ENCODE data around the gene ITPKB. TPM values are rescaled to one million over a fixed set of nuclear protein-coding genes. Genes with fewer than 3 reads are reported as not detected.

The ITPKB gene
- total RNA-seq (10 to 100 TPM; 16.8 to 31.8 TPM), polyA plus RNA-seq (1 to 10 TPM; 2.1 to 6.6 TPM)
- long read RNA-seq, donor 1, partial matches to known transcripts: 4 of 12 reads
- long read RNA-seq, donor 1, other reads (novel, unspliced or antisense): 8 of 12 reads
- long read RNA-seq, donor 2, full-length matches to known transcripts: 3 of 19 reads
- long read RNA-seq, donor 2, partial matches to known transcripts: 9 of 19 reads
- long read RNA-seq, donor 2, other reads (novel, unspliced or antisense): 7 of 19 reads

DNA sequence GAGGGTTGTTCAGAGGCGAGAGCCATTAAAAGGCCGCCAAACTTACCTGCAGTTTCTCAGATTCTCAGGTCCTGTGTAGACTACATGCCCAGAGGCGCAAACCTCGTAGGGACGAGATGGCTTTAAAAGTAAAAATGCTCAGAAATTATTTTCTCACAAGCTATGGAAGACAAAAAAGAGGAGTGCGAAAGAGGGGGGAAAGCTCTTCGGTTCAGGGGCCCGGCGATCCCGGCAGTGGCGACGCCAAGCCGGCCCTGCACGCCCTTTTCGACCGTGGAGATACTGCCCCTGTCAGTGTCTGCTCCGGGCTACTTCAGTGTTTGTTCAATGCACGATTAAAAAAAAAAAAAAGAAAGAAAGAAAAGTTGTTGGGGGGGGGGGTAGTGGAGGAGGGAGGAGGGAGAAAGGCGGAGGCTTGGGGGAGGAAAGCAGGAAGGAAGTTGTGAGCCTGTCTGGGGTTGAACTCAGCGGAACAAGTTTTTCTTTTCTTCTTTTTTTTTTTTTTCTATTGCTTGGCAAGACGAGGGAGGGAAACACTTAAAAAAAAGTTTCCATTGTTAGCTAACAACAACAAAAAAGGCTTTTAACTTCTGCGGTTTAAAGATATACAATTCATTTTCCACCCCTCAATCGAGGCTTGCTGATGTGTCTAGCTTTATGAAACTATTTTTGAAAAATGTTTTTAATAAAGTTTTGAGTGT, at the start of gene ITPKB:
Gene ITPKB (minus strand): TSS at position 288 of the 701 bp plus-strand sequence. CDS start 1,824 bp downstream, outside the sequence.
- ATAC-seq (ENCODE audit: low FRiP score) (peak; percentile 67), DNase-seq (peak; percentile 69 to 79)
- peak within 1 kb of the TSS; percentile 23 to 34 for H3K27ac ChIP-seq (ENCODE audit: low read depth in 1 of 2, low read length in 2 of 2)
- no peaks in the 10 kb centered on the region for H3K27me3 ChIP-seq (ENCODE audit: control insufficient read depth in 1 of 2, insufficient read depth in 2 of 2, low read length in 1 of 2)
- H3K36me3 ChIP-seq (ENCODE audit: control insufficient read depth in 1 of 2, insufficient read depth in 2 of 2, low read length in 1 of 2): no peaks in the 10 kb centered on the region
- H3K4me1 ChIP-seq (ENCODE audit: control insufficient read depth in 1 of 2, insufficient read depth in 2 of 2, low read length in 2 of 2): no peaks in the 10 kb centered on the region
- intact Hi-C loops (cut with DNase I): loop anchor here (5.0 kb wide), 5 partner anchors 42 to 192 kb away; partner anchors contain the start of gene STUM (in 1 of the 2)
- WGBS, 2 donors: 0 to 1% methylated on average over 23 of the region's 23 CpGs
- peak within 1 kb of the TSS; percentile 16 to 69 for H3K4me3 ChIP-seq (ENCODE audit: low read length in 2 of 2)
- H3K9me3 ChIP-seq (ENCODE audit: control insufficient read depth, low read length): no peaks in the 10 kb centered on the region

DNA sequence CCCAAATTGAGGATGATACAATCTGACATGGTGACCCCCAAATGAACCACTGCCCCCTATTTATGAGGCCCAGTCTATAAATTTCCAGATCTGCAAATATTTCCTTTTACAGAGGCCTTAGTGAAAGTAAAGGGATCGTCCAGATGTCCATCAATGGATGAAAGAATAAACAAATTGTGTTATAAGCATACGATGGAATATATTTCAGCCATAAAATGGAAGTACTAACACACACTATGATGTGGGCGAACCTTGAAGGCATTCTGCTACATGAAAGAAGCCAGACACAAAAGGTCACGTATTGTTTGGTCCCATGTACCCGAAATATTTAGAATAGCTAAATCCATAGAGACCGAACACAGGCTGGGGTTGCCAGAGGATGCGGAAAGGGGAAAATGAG, 48.6 kb upstream of the ITPKB start:
- no peak for DNase-seq
- ATAC-seq (ENCODE audit: low FRiP score): no peak
- intact Hi-C loops (cut with DNase I): no loop called here
- 93% methylated on average over 7 of the region's 7 CpGs for WGBS, 2 donors
- no peak overlapping the region for H3K4me3 ChIP-seq (ENCODE audit: low read length in 2 of 2)
- H3K9me3 ChIP-seq (ENCODE audit: control insufficient read depth, low read length): no peaks in the 10 kb centered on the region
- no peak overlapping the region for H3K27ac ChIP-seq (ENCODE audit: low read depth in 1 of 2, low read length in 2 of 2)
- H3K36me3 ChIP-seq (ENCODE audit: control insufficient read depth in 1 of 2, insufficient read depth in 2 of 2, low read length in 1 of 2): no peaks in the 10 kb centered on the region
- no peaks in the 10 kb centered on the region for H3K4me1 ChIP-seq (ENCODE audit: control insufficient read depth in 1 of 2, insufficient read depth in 2 of 2, low read length in 2 of 2)
- no peaks in the 10 kb centered on the region for H3K27me3 ChIP-seq (ENCODE audit: control insufficient read depth in 1 of 2, insufficient read depth in 2 of 2, low read length in 1 of 2)

DNA sequence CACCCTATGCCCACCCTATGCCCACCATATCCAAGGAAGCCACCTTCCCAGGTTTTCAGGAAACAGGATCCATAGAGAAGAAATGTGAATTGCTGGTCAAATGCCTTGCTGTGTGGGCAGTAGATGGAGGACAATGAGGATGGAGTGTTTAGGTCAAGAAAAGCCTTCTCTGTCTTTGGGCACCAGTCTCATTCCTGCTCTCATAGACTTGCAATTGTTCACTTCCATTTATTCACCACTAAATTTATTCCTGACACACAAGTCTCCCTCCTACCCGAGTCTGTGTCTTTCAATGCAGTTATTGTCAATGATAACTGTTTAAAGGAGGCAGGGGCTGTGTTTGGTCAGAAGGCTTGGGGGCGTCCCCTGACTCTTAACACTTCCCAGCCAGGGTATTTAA, 48.0 kb upstream of the ITPKB start:
- H3K4me1 ChIP-seq (ENCODE audit: control insufficient read depth in 1 of 2, insufficient read depth in 2 of 2, low read length in 2 of 2): no peaks in the 10 kb centered on the region
- ATAC-seq (ENCODE audit: low FRiP score) (no peak), DNase-seq (no peak)
- H3K4me3 ChIP-seq (ENCODE audit: low read length in 2 of 2): no peak overlapping the region
- H3K27me3 ChIP-seq (ENCODE audit: control insufficient read depth in 1 of 2, insufficient read depth in 2 of 2, low read length in 1 of 2): no peaks in the 10 kb centered on the region
- intact Hi-C loops (cut with DNase I): no loop called here
- H3K36me3 ChIP-seq (ENCODE audit: control insufficient read depth in 1 of 2, insufficient read depth in 2 of 2, low read length in 1 of 2): no peaks in the 10 kb centered on the region
- 79 to 87% methylated on average over 2 of the region's 2 CpGs for WGBS, 2 donors
- no peaks in the 10 kb centered on the region for H3K9me3 ChIP-seq (ENCODE audit: control insufficient read depth, low read length)
- H3K27ac ChIP-seq (ENCODE audit: low read depth in 1 of 2, low read length in 2 of 2): no peak overlapping the region

DNA sequence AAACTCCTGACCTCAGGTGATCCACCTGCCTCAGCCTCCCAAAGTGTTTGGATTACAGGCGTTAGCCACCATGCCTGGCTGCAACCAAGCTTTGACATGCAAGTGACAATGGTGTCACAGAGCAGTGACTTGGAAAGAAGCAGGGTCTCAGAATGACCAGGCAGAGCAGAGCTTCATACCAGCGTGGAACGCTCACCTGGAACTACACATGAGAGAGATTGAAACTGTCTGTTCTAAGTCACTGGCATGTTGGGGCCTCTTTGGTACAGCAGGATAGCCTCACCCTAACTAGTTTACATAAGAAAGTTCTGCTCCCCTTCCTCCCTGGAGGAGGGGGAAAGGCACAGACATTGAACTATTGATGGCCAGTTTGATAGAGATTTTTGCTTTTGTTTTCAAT, 47.5 kb upstream of the ITPKB start:
- H3K4me3 ChIP-seq (ENCODE audit: low read length in 2 of 2): no peak overlapping the region
- ATAC-seq (ENCODE audit: low FRiP score) (no peak), DNase-seq (no peak)
- WGBS, 2 donors: 94 to 95% methylated on average over 3 of the region's 3 CpGs
- no peaks in the 10 kb centered on the region for H3K9me3 ChIP-seq (ENCODE audit: control insufficient read depth, low read length)
- intact Hi-C loops (cut with DNase I): no loop called here
- H3K4me1 ChIP-seq (ENCODE audit: control insufficient read depth in 1 of 2, insufficient read depth in 2 of 2, low read length in 2 of 2): no peaks in the 10 kb centered on the region
- H3K27me3 ChIP-seq (ENCODE audit: control insufficient read depth in 1 of 2, insufficient read depth in 2 of 2, low read length in 1 of 2): no peaks in the 10 kb centered on the region
- H3K27ac ChIP-seq (ENCODE audit: low read depth in 1 of 2, low read length in 2 of 2): no peak overlapping the region
- H3K36me3 ChIP-seq (ENCODE audit: control insufficient read depth in 1 of 2, insufficient read depth in 2 of 2, low read length in 1 of 2): no peaks in the 10 kb centered on the region

DNA sequence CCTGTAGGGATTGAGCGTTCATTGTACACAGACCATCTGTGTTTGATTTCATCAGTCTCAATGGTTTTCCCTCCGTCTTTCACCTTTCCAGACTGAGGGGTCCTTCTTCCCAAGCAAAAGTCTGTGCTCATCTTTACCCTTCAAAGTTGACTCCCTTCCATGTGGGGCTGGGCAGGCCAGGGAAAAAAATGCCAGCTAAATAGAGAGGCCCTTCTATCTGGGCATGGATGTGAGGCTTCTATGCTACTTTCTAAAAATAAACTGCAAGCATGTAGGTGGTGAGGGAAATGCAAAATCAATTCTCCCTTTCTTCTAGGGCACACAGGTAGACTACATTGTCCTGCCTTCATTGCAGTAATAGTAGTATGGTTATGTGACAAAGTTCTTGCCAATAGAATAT, 46.7 kb upstream of the ITPKB start:
- DNase-seq (no peak), ATAC-seq (ENCODE audit: low FRiP score) (no peak)
- no peaks in the 10 kb centered on the region for H3K4me1 ChIP-seq (ENCODE audit: control insufficient read depth in 1 of 2, insufficient read depth in 2 of 2, low read length in 2 of 2)
- no peaks in the 10 kb centered on the region for H3K9me3 ChIP-seq (ENCODE audit: control insufficient read depth, low read length)
- H3K27me3 ChIP-seq (ENCODE audit: control insufficient read depth in 1 of 2, insufficient read depth in 2 of 2, low read length in 1 of 2): no peaks in the 10 kb centered on the region
- H3K27ac ChIP-seq (ENCODE audit: low read depth in 1 of 2, low read length in 2 of 2): no peak overlapping the region
- no peak overlapping the region for H3K4me3 ChIP-seq (ENCODE audit: low read length in 2 of 2)
- 93 to 94% methylated on average over 2 of the region's 2 CpGs for WGBS, 2 donors
- intact Hi-C loops (cut with DNase I): no loop called here
- H3K36me3 ChIP-seq (ENCODE audit: control insufficient read depth in 1 of 2, insufficient read depth in 2 of 2, low read length in 1 of 2): no peaks in the 10 kb centered on the region

DNA sequence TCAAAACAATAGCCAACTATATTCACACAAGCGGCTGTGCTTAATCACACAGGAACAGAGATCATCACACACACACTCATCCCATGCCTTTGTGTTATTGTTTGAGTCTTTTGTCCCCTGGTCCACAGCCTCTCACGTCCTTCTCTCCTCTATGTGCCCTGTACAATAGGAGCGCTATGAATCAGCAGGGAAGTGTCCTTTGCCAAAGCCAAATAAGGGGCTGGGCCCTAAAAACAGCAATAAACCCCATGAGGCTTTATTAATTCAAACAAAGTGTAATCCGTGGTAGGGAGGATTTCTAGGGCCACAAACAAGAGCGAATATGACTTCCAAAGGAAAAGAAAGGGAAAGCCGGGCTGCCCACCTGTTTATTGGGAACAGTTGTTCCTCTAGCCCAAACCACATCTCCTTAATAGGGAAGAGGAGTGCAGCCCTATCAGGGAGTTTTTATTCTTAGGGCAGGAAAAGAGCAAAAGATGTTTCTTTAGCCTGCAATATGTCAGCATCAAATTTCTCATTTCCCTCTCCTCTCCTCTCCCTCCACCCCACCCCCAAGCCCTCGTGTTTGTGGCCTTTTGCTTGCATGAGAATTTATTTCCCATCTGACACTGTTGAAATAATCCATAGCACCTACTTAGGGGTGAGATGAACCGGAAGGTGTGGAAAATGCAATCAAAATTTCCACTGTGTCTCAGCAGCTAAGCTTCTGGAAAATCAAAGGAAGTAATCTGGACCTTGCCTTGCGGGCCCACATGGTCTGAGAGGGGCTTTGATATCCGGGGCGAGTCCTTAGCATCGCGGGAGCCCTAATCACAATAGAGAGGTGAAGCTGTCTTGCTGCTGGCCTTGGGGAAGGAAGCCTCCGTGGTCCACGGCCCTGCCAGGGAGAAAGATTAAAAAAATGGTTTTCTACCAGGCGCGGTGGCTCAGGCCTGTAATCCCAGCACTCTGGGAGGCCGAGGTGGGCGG, 45.3 kb upstream of the ITPKB start:
- H3K36me3 ChIP-seq (ENCODE audit: control insufficient read depth in 1 of 2, insufficient read depth in 2 of 2, low read length in 1 of 2): no peaks in the 10 kb centered on the region
- H3K27me3 ChIP-seq (ENCODE audit: control insufficient read depth in 1 of 2, insufficient read depth in 2 of 2, low read length in 1 of 2): no peaks in the 10 kb centered on the region
- no peaks in the 10 kb centered on the region for H3K4me1 ChIP-seq (ENCODE audit: control insufficient read depth in 1 of 2, insufficient read depth in 2 of 2, low read length in 2 of 2)
- DNase-seq (no peak), ATAC-seq (ENCODE audit: low FRiP score) (no peak)
- 85 to 87% methylated on average over 19 of the region's 19 CpGs for WGBS, 2 donors
- no peak overlapping the region for H3K4me3 ChIP-seq (ENCODE audit: low read length in 2 of 2)
- no peak overlapping the region for H3K27ac ChIP-seq (ENCODE audit: low read depth in 1 of 2, low read length in 2 of 2)
- intact Hi-C loops (cut with DNase I): no loop called here
- H3K9me3 ChIP-seq (ENCODE audit: control insufficient read depth, low read length): no peaks in the 10 kb centered on the region

DNA sequence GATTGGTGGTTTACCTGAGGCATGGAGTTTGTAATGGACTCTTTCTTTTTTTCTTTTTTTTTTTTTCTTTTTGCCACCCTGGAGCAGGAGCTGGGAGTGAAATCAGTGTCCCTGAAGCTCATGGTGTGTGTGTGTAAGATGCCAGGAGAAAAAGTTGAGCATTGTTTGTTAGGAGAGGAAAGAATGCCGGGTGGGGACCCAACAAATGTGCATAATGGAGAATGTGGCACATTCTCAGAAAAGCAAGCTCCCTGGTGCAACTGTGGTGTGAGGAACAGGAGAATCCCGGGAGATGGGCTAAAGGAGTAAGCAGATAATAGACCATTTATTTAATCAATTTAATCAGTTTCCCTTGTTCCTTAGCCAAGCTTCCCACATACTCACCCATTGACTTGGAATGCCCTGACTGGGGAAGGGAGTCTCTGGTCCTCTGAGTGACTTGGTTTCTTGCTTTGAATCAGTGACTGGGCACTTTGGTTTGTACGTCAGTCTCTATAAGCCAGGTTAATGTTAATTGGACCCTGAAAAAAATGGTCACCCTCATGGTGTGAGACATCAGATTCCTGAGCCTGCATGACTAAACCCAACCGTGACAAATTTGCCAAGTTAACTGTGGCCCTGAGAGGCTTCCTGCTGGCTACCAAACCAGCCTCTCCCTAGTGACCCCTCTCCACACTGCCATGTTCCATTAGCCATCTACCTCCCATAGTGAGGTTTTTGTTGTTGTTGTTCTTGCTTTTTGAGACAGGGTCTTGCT, 43.9 kb upstream of the ITPKB start:
- no peak for DNase-seq
- H3K27ac ChIP-seq (ENCODE audit: low read depth in 1 of 2, low read length in 2 of 2): no peak overlapping the region
- no peaks in the 10 kb centered on the region for H3K36me3 ChIP-seq (ENCODE audit: control insufficient read depth in 1 of 2, insufficient read depth in 2 of 2, low read length in 1 of 2)
- no peak overlapping the region for H3K4me3 ChIP-seq (ENCODE audit: low read length in 2 of 2)
- H3K4me1 ChIP-seq (ENCODE audit: control insufficient read depth in 1 of 2, insufficient read depth in 2 of 2, low read length in 2 of 2): peaks cover 0 to 3% of the 10 kb centered on the region in 2 donors
- WGBS, 2 donors: 72 to 79% methylated on average over 4 of the region's 4 CpGs
- intact Hi-C loops (cut with DNase I): no loop called here
- no peak for ATAC-seq (ENCODE audit: low FRiP score)
- no peaks in the 10 kb centered on the region for H3K27me3 ChIP-seq (ENCODE audit: control insufficient read depth in 1 of 2, insufficient read depth in 2 of 2, low read length in 1 of 2)
- H3K9me3 ChIP-seq (ENCODE audit: control insufficient read depth, low read length): no peaks in the 10 kb centered on the region

DNA sequence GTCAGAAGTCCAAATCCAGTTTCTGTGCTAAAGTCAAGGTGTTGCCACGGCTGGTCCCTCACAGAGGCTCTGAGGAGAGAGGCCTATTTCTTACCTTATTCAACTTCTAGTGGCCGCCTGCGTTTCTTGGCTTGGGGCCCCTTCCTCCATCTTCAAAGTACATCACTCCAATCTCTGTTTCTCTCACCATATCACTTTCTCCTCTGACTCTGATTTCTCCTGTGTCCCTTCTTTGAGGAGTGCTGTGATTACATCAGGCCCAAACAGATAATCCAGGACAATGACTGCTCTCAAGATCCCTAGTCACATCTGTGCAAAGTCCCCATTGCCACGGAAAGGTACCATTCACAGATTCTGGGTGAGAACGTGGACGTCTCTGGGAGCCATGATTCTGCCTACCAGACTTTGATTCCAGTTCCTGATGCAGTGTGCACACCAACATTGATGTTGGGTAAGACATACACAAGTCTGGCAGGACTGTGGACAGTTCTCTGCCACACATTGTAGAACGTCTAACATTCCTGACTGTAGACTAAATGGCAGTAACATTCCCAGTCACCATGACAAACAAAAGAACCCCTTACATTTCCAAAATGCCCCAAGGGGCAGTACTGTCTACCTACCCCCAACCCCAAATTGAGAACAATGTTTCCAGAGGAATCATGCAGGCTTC, 43.0 kb upstream of the ITPKB start:
- Histone ChIP-seq H3K27ac (ENCODE audit: low read depth in 1 of 2, low read length in 2 of 2) (no peak overlapping the region), H3K9me3 (ENCODE audit: control insufficient read depth, low read length) (no peaks in the 10 kb centered on the region), H3K4me3 (ENCODE audit: low read length in 2 of 2) (no peak overlapping the region), H3K4me1 (ENCODE audit: control insufficient read depth in 1 of 2, insufficient read depth in 2 of 2, low read length in 2 of 2) (peaks cover 0 to 3% of the 10 kb centered on the region in 2 donors), H3K27me3 (ENCODE audit: control insufficient read depth in 1 of 2, insufficient read depth in 2 of 2, low read length in 1 of 2) (no peaks in the 10 kb centered on the region), H3K36me3 (ENCODE audit: control insufficient read depth in 1 of 2, insufficient read depth in 2 of 2, low read length in 1 of 2) (no peaks in the 10 kb centered on the region)
- 91 to 94% methylated on average over 7 of the region's 7 CpGs for WGBS, 2 donors
- ATAC-seq (ENCODE audit: low FRiP score) (no peak), DNase-seq (no peak)
- intact Hi-C loops (cut with DNase I): no loop called here
